A549 treated with AZD9567 at 1 μM for 4 hours (cell line): ENCODE data around the gene DAZ1. TPM values are rescaled to one million over a fixed set of nuclear protein-coding genes. Genes with fewer than 3 reads are reported as not detected.

Experiments
- total RNA-seq: library from RNA; stranded (reverse); fragments of 200-300 nt; extraction: Qiagen RNA extraction; gene quantifications from 5 replicates; pipeline ENCODE4 v1.2.3, GENCODE V29; 2022; ENCODE audit not compliant: insufficient read depth

The DAZ1 gene
- not detected in 5 replicates for total RNA-seq

GRCh38 chrY:23198908-23199307 lies at the start of gene DAZ1:
TSS of gene DAZ1 (minus strand) at chrY:23199008. CDS start at chrY:23198800, 208 bp downstream.

GRCh38 chrY:23219233-23219632 lies 20.4 kb upstream of the DAZ1 start, which contains the start of gene DAZ2:
TSS of gene DAZ2 (plus strand) at chrY:23219533. CDS start at chrY:23219741, 208 bp downstream.

Other genes starting within 250 kb of the DAZ1 start
- not detected in 5 replicates for gene BPY2, start 214.7 kb downstream of the DAZ1 start, total RNA-seq
- not detected in 5 replicates for gene DAZ2, start 20.5 kb upstream of the DAZ1 start, total RNA-seq